ENCODE measurements around the gene SYN1. TPM values are rescaled to one million over a fixed set of nuclear protein-coding genes. Genes with fewer than 3 reads are reported as not detected.

Gene SYN1
- total and polyA plus RNA-seq, 4 donors: 0.09 to 2.5 (median 0.60) TPM

GRCh38 chrX:47523713-47524166, 95.9 kb downstream of the SYN1 start:
- WGBS: 5% methylated on average over 34 of the region's 34 CpGs
- Histone ChIP-seq H3K4me3 (ENCODE audit: low read depth in 1 of 3, low read length in 3 of 3) (peak overlapping the region in 2 of 3 donors; percentile 42 to 54), H3K27me3 (ENCODE audit: control insufficient read depth in 4 of 4, insufficient read depth in 4 of 4, low read length in 3 of 4) (no peaks in the 10 kb centered on the region), H3K9me3 (ENCODE audit: control insufficient read depth in 4 of 4, low read length in 3 of 4) (no peaks in the 10 kb centered on the region), H3K27ac (ENCODE audit: low read depth in 1 of 2, low read length in 2 of 2) (no peak overlapping the region), H3K4me1 (ENCODE audit: control insufficient read depth in 4 of 4, insufficient read depth in 4 of 4, low read length in 3 of 4) (peaks cover 0 to 6% (median 3%) of the 10 kb centered on the region in 4 donors), H3K9ac (ENCODE audit: low read depth in 1 of 2, low read length in 2 of 2) (no peak overlapping the region), H3K36me3 (ENCODE audit: control insufficient read depth in 4 of 4, insufficient read depth in 3 of 4, low read depth in 1 of 4, low read length in 3 of 4) (no peaks in the 10 kb centered on the region)
- TF ChIP-seq RXRA (IDR thresholded peaks at IDR 0.05) (no peak), SP1 (IDR thresholded peaks at IDR 0.05) (no peak), ATF3 (IDR thresholded peaks at IDR 0.05) (no peak), NR2F2 (IDR thresholded peaks at IDR 0.05) (no peak), FOXA1 (IDR thresholded peaks at IDR 0.05) (no peak)
- DNase-seq (ENCODE audit: low spot score): no peak

GRCh38 chrX:47523297-47523696, 96.4 kb downstream of the SYN1 start:
- Histone ChIP-seq H3K4me1 (ENCODE audit: control insufficient read depth in 4 of 4, insufficient read depth in 4 of 4, low read length in 3 of 4) (peaks cover 0 to 6% (median 3%) of the 10 kb centered on the region in 4 donors), H3K27ac (ENCODE audit: low read depth in 1 of 2, low read length in 2 of 2) (no peak overlapping the region), H3K27me3 (ENCODE audit: control insufficient read depth in 4 of 4, insufficient read depth in 4 of 4, low read length in 3 of 4) (no peaks in the 10 kb centered on the region), H3K9ac (ENCODE audit: low read depth in 1 of 2, low read length in 2 of 2) (no peak overlapping the region), H3K4me3 (ENCODE audit: low read depth in 1 of 3, low read length in 3 of 3) (peak overlapping the region in 2 of 3 donors; percentile 42 to 54), H3K36me3 (ENCODE audit: control insufficient read depth in 4 of 4, insufficient read depth in 3 of 4, low read depth in 1 of 4, low read length in 3 of 4) (no peaks in the 10 kb centered on the region), H3K9me3 (ENCODE audit: control insufficient read depth in 4 of 4, low read length in 3 of 4) (no peaks in the 10 kb centered on the region)
- WGBS: 5% methylated on average over 33 of the region's 33 CpGs
- TF ChIP-seq HNF4A (conservative IDR thresholded peaks at IDR 0.05): peak in 1 of 2 donors; percentile 43
- TF ChIP-seq ATF3 (IDR thresholded peaks at IDR 0.05): no peak
- TF ChIP-seq FOXA2 (IDR thresholded peaks at IDR 0.05): no peak
- TF ChIP-seq RXRA (IDR thresholded peaks at IDR 0.05): no peak
- TF ChIP-seq CTCF (IDR thresholded peaks at IDR 0.05; ENCODE audit: low read depth, low read length, missing input control): peak; percentile 70
- no peak for TF ChIP-seq GABPA (IDR thresholded peaks at IDR 0.05 in 1 of 2, conservative IDR thresholded peaks at IDR 0.05 in 1 of 2)
- TF ChIP-seq JUND (IDR thresholded peaks at IDR 0.05): no peak
- no peak for TF ChIP-seq NR2F2 (IDR thresholded peaks at IDR 0.05)
- peak; percentile 74 to 87 for TF ChIP-seq RAD21 (IDR thresholded peaks at IDR 0.05)
- DNase-seq (ENCODE audit: low spot score): peak; percentile 87

Small RNAs within 50 kb of the gene (small RNA-seq; reads per million reads assigned to genes)
- gene MIR4769: not detected

Other genes with a start within 250 kb of the SYN1 start
- under 1 TPM in 1 of 2 donors, not detected in 1; 0.05 TPM for gene ZNF157, start 249.3 kb downstream of the SYN1 start, total RNA-seq
- gene ZNF157, start 249.3 kb downstream of the SYN1 start, polyA plus RNA-seq: not detected
- 1 to 10 TPM; 2.9 to 5.0 TPM for gene ZNF41, start 136.6 kb downstream of the SYN1 start, total RNA-seq
- 1 to 10 TPM; 1.9 to 2.2 TPM for gene ZNF41, start 136.6 kb downstream of the SYN1 start, polyA plus RNA-seq
- gene ARAF, start 58.7 kb downstream of the SYN1 start, total RNA-seq: 10 to 100 TPM; 16.2 to 32.4 TPM
- 10 to 100 TPM; 45.4 to 59.8 TPM for gene ARAF, start 58.7 kb downstream of the SYN1 start, polyA plus RNA-seq
- 10 to 100 TPM; 18.0 to 79.4 TPM for gene TIMP1, start 37.4 kb downstream of the SYN1 start, total RNA-seq
- 1,000 to 10,000 TPM in 1 of 2 donors, 100 to 1,000 TPM in 1; 213 to 1,609 TPM for gene TIMP1, start 37.4 kb downstream of the SYN1 start, polyA plus RNA-seq
- gene CFP, start 10.1 kb upstream of the SYN1 start, total RNA-seq: 10 to 100 TPM; 14.1 to 19.0 TPM
- gene CFP, start 10.1 kb upstream of the SYN1 start, polyA plus RNA-seq: 10 to 100 TPM; 10.0 to 26.0 TPM
- gene ELK1, start 30.7 kb upstream of the SYN1 start, total RNA-seq: 10 to 100 TPM in 1 of 2 donors, 1 to 10 TPM in 1; 6.2 to 14.1 TPM
- gene ELK1, start 30.7 kb upstream of the SYN1 start, polyA plus RNA-seq: 10 to 100 TPM in 1 of 2 donors, 1 to 10 TPM in 1; 9.1 to 20.2 TPM
- gene UXT, start 39.3 kb upstream of the SYN1 start, total RNA-seq: 10 to 100 TPM; 34.0 to 62.1 TPM
- 10 to 100 TPM; 68.5 to 99.0 TPM for gene UXT, start 39.3 kb upstream of the SYN1 start, polyA plus RNA-seq
- gene ZNF81, start 217.0 kb upstream of the SYN1 start, total RNA-seq: 1 to 10 TPM; 3.0 to 5.4 TPM
- gene ZNF81, start 217.0 kb upstream of the SYN1 start, polyA plus RNA-seq: under 1 TPM; 0.74 to 0.99 TPM